Measurements from ENCODE around the gene MYMK.

DNA sequence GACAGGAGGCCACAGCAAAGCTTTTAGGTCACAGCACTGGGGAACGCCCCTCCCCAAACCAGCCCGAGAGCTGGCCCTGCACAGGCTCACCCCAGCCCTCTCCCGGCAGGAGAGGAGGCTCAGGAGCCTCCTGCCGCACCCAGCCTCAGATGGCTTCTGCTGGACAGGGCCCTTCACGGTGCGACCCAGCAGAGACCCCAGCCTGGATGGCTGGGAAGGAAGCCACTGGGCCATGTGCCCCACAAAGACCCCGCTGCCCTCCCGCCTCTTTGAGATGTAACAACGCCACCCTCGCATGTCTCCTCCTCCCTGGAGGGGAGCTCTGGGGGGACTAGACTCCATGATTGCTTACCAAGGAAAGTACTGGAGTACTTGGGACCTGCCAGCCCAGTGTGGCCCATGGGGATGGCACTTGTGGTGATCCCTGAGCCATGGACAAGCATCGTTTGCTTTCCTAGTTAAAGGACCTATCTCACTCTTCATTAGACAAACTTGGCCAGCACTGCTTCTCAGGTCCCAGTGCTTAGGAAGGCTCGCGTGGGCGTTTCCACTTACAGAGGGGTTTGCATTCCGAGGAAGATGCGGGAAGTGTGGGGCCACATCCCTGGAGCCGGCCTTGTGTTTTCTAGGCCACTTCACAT, 9.0 kb downstream of the MYMK start:
- TF ChIP-seq POLR2A (IDR thresholded peaks at IDR 0.05; ENCODE audit: control extremely low read depth in 1 of 2, low read depth in 2 of 2, low read length in 2 of 2) (no peak), SP2 (IDR thresholded peaks at IDR 0.05; ENCODE audit: low read length) (no peak), MAFK (IDR thresholded peaks at IDR 0.05; ENCODE audit: low read depth, low read length) (no peak), GABPA (IDR thresholded peaks at IDR 0.05; ENCODE audit: borderline replicate concordance, insufficient read depth, low read length) (no peak), EZH2 (IDR thresholded peaks at IDR 0.05; ENCODE audit: low read depth, low read length, severe bottlenecking) (no peak), POLR2AphosphoS5 (IDR thresholded peaks at IDR 0.05; ENCODE audit: low read depth, low read length) (no peak), SUZ12 (IDR thresholded peaks at IDR 0.05; ENCODE audit: low read length) (no peak), CHD2 (IDR thresholded peaks at IDR 0.05; ENCODE audit: low read length) (no peak), RAD21 (IDR thresholded peaks at IDR 0.05 in 1 of 2, conservative IDR thresholded peaks at IDR 0.05 in 1 of 2; ENCODE audit: low read depth in 2 of 2, low read length in 2 of 2) (no peak)
- TF ChIP-seq, protein P1, sequence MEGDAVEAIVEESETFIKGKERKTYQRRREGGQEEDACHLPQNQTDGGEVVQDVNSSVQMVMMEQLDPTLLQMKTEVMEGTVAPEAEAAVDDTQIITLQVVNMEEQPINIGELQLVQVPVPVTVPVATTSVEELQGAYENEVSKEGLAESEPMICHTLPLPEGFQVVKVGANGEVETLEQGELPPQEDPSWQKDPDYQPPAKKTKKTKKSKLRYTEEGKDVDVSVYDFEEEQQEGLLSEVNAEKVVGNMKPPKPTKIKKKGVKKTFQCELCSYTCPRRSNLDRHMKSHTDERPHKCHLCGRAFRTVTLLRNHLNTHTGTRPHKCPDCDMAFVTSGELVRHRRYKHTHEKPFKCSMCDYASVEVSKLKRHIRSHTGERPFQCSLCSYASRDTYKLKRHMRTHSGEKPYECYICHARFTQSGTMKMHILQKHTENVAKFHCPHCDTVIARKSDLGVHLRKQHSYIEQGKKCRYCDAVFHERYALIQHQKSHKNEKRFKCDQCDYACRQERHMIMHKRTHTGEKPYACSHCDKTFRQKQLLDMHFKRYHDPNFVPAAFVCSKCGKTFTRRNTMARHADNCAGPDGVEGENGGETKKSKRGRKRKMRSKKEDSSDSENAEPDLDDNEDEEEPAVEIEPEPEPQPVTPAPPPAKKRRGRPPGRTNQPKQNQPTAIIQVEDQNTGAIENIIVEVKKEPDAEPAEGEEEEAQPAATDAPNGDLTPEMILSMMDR (IDR thresholded peaks at IDR 0.05; ENCODE audit: control extremely low read depth in 1 of 3, insufficient read depth in 1 of 3, low read depth in 1 of 3, low read length in 3 of 3) = no peak
- TF ChIP-seq, protein P2, sequence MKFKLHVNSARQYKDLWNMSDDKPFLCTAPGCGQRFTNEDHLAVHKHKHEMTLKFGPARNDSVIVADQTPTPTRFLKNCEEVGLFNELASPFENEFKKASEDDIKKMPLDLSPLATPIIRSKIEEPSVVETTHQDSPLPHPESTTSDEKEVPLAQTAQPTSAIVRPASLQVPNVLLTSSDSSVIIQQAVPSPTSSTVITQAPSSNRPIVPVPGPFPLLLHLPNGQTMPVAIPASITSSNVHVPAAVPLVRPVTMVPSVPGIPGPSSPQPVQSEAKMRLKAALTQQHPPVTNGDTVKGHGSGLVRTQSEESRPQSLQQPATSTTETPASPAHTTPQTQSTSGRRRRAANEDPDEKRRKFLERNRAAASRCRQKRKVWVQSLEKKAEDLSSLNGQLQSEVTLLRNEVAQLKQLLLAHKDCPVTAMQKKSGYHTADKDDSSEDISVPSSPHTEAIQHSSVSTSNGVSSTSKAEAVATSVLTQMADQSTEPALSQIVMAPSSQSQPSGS (IDR thresholded peaks at IDR 0.05; ENCODE audit: low read length) = no peak
